ENCODE data around the gene APP.

Gene APP

DNA sequence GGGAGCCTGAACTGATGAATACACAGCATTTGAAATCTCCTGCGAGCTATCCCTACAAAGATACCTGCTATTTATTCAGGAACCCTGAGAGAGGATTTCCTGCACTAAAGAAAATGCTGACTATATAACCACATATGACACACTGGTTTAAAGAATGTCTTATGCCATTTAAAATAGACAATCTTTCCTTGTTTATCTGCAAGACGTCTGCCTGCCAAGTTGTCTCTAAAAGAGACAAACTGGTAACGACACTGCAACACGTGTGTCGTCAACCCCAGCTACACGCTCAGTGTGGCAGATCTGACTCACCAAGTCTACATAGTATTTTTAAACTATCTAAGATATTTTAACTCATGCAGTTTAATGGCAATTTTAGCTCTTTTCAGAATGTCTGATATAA is 42.7 kb downstream of the APP start:
- Mint-ChIP-seq H3K36me3 (no peaks in the 10 kb centered on the region), H3K4me3 (no peak overlapping the region), H3K27me3 (no peaks in the 10 kb centered on the region), H3K4me1 (no peaks in the 10 kb centered on the region), H3K27ac (no peak overlapping the region), H3K9me3 (no peaks in the 10 kb centered on the region)
- CTCF ChIA-PET = no interaction called here
- DNase-seq = no peak

GRCh38 chr21:26127073-26127814 is 43.3 kb downstream of the APP start:
- H3K4me1 Mint-ChIP-seq = no peaks in the 10 kb centered on the region
- H3K27me3 Mint-ChIP-seq = no peaks in the 10 kb centered on the region
- no peak overlapping the region for H3K4me3 Mint-ChIP-seq
- no peak for DNase-seq
- CTCF ChIA-PET = no interaction called here
- H3K36me3 Mint-ChIP-seq = no peaks in the 10 kb centered on the region
- H3K9me3 Mint-ChIP-seq = no peaks in the 10 kb centered on the region
- no peak overlapping the region for H3K27ac Mint-ChIP-seq

GRCh38 chr21:26126168-26126553 is 44.4 kb downstream of the APP start:
- Mint-ChIP-seq H3K9me3 (no peaks in the 10 kb centered on the region), H3K36me3 (no peaks in the 10 kb centered on the region), H3K27me3 (no peaks in the 10 kb centered on the region), H3K4me3 (no peak overlapping the region), H3K27ac (no peak overlapping the region), H3K4me1 (no peaks in the 10 kb centered on the region)
- DNase-seq = no peak
- CTCF ChIA-PET = no interaction called here

- H3K4me3 Mint-ChIP-seq = no peak overlapping the region
- no peaks in the 10 kb centered on the region for H3K36me3 Mint-ChIP-seq
- H3K27me3 Mint-ChIP-seq = no peaks in the 10 kb centered on the region
- no peak overlapping the region for H3K27ac Mint-ChIP-seq
- no peak for DNase-seq
- no peaks in the 10 kb centered on the region for H3K9me3 Mint-ChIP-seq
- H3K4me1 Mint-ChIP-seq = no peaks in the 10 kb centered on the region
- CTCF ChIA-PET = no interaction called here
These were observed 45.0 kb downstream of the APP start for GRCh38 chr21:26125433-26126167.

DNA sequence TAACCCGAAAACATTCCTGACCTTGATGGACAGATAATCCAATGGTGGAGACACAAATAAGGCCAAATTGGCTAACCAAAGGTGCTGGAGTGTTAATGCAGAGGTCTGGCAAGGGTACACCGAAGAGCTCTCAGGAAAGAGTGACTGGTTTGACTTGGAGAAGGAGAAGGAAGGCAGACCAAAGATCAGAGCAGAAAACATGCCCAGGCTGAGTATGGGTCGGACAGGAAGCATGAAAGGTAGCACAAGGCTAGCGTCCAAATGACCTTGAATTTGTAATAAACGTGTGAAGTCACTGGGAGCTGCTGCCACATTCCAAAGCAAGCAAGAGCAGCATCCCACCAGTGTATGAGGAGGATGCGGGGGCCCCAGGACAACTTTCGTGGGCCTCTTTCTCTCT is 45.7 kb downstream of the APP start:
- no peaks in the 10 kb centered on the region for H3K27me3 Mint-ChIP-seq
- DNase-seq = no peak
- CTCF ChIA-PET = no interaction called here
- H3K27ac Mint-ChIP-seq = no peak overlapping the region
- H3K4me1 Mint-ChIP-seq = no peaks in the 10 kb centered on the region
- H3K36me3 Mint-ChIP-seq = no peaks in the 10 kb centered on the region
- H3K4me3 Mint-ChIP-seq = no peak overlapping the region
- no peaks in the 10 kb centered on the region for H3K9me3 Mint-ChIP-seq

DNA sequence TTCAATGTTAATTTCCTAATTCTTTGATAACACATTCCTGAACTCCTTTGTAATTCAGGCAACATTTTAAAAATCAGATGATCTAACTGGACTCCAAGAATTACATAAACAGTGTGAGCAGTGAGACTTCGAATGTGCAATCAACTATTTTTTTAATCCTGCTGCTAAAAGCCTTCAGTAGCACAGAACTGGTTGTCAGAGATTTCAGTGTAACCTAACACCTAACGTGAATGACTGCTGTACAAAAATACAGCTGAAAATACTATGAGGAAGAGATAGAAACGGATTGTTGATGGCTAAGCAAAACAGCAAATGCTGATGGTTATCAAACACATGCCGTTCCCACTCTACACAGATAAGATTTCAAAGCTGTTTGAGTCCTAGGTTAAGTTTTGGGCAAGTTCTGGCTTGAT is 46.1 kb downstream of the APP start:
- CTCF ChIA-PET = no interaction called here
- no peak for DNase-seq
- Mint-ChIP-seq H3K4me1 (no peaks in the 10 kb centered on the region), H3K36me3 (no peaks in the 10 kb centered on the region), H3K27me3 (no peaks in the 10 kb centered on the region), H3K4me3 (no peak overlapping the region), H3K9me3 (no peaks in the 10 kb centered on the region), H3K27ac (no peak overlapping the region)

- Mint-ChIP-seq H3K36me3 (no peaks in the 10 kb centered on the region), H3K4me3 (no peak overlapping the region), H3K9me3 (no peaks in the 10 kb centered on the region), H3K27me3 (no peaks in the 10 kb centered on the region), H3K4me1 (no peaks in the 10 kb centered on the region), H3K27ac (no peak overlapping the region)
- no peak for DNase-seq
- CTCF ChIA-PET = no interaction called here
These were observed 47.6 kb downstream of the APP start for GRCh38 chr21:26123012-26123411.

GRCh38 chr21:26120828-26121227 is 49.7 kb downstream of the APP start:
- no peak overlapping the region for H3K27ac Mint-ChIP-seq
- no peaks in the 10 kb centered on the region for H3K27me3 Mint-ChIP-seq
- no peaks in the 10 kb centered on the region for H3K36me3 Mint-ChIP-seq
- H3K9me3 Mint-ChIP-seq = no peaks in the 10 kb centered on the region
- DNase-seq = no peak
- no peaks in the 10 kb centered on the region for H3K4me1 Mint-ChIP-seq
- CTCF ChIA-PET = interaction anchor here (0.5 kb wide), 1 partner anchor 396 kb away, joined by 3 read pairs; no protein-coding TSS in a partner anchor
- H3K4me3 Mint-ChIP-seq = no peak overlapping the region

DNA sequence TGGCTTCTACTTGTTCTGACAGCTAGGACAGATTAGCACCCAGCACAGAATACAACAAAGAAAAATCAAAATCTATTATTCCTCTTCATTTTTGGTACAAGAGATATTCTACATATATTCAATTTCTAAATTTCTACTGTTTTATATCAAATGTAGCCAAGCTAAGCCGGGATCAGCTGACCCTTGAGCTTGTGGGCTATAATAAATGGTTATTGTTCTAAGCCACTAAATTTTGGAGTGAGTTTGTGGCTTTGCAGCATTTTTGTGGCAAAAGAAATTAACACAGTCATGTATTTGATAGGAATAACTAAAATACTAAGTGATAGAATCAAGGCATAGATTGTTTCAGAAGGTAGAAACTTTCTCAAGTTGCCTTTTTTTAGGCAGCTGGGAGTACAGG is 50.7 kb downstream of the APP start:
- Mint-ChIP-seq H3K4me1 (peaks cover 3% of the 10 kb centered on the region), H3K36me3 (no peaks in the 10 kb centered on the region), H3K9me3 (no peaks in the 10 kb centered on the region), H3K27ac (no peak overlapping the region), H3K27me3 (no peaks in the 10 kb centered on the region), H3K4me3 (no peak overlapping the region)
- CTCF ChIA-PET = no interaction called here
- DNase-seq = no peak

- Mint-ChIP-seq H3K36me3 (no peaks in the 10 kb centered on the region), H3K4me3 (no peak overlapping the region), H3K27me3 (no peaks in the 10 kb centered on the region), H3K4me1 (peaks cover 3% of the 10 kb centered on the region), H3K9me3 (no peaks in the 10 kb centered on the region), H3K27ac (no peak overlapping the region)
- no peak for DNase-seq
- CTCF ChIA-PET = no interaction called here
These were observed 51.5 kb downstream of the APP start for GRCh38 chr21:26118938-26119540.

DNA sequence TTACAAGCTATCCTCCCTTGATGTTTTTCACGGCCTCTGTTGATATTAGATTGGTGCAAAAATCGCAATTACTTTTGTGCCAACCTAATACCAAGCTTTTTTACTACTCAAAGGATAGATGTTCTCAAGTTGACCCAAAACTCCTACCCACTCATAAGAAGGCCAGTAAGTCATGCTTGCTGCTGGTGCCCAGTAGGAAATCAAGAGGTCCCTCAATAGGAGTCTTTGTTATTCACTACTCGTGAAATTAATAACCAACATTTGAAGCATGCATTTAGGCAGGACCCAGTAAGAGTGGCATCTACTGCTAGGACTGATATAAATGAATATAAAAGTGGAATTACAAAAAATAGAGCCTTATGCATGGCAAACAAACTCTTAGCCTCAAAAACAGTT is 52.6 kb downstream of the APP start:
- no peaks in the 10 kb centered on the region for H3K27me3 Mint-ChIP-seq

GRCh38 chr21:26117324-26117971 is 53.1 kb downstream of the APP start:
- H3K9me3 Mint-ChIP-seq = no peaks in the 10 kb centered on the region
- H3K27ac Mint-ChIP-seq = no peak overlapping the region
- no peak overlapping the region for H3K4me3 Mint-ChIP-seq
- peaks cover 3% of the 10 kb centered on the region for H3K4me1 Mint-ChIP-seq
- no peaks in the 10 kb centered on the region for H3K36me3 Mint-ChIP-seq
- DNase-seq = no peak
- CTCF ChIA-PET = interaction anchor here (1.0 kb wide), 1 partner anchor 31 kb away, joined by 3 read pairs; no protein-coding TSS in a partner anchor
- no peaks in the 10 kb centered on the region for H3K27me3 Mint-ChIP-seq

More for the DNA sequence above, 52.6 kb downstream of the APP start:
- CTCF ChIA-PET = interaction anchor here (1.0 kb wide), 1 partner anchor 31 kb away, joined by 3 read pairs; no protein-coding TSS in a partner anchor
- Mint-ChIP-seq H3K27ac (no peak overlapping the region), H3K9me3 (no peaks in the 10 kb centered on the region), H3K36me3 (no peaks in the 10 kb centered on the region), H3K4me3 (no peak overlapping the region), H3K4me1 (peaks cover 3% of the 10 kb centered on the region)
- DNase-seq = no peak

GRCh38 chr21:26116456-26117011 is 54.0 kb downstream of the APP start:
- no peaks in the 10 kb centered on the region for H3K9me3 Mint-ChIP-seq
- CTCF ChIA-PET = interaction anchor here (0.5 kb wide), 1 partner anchor 233 kb away, joined by 4 read pairs; no protein-coding TSS in a partner anchor
- no peak for DNase-seq
- H3K27ac Mint-ChIP-seq = no peak overlapping the region
- no peak overlapping the region for H3K4me3 Mint-ChIP-seq
- peaks cover 3% of the 10 kb centered on the region for H3K4me1 Mint-ChIP-seq
- no peaks in the 10 kb centered on the region for H3K36me3 Mint-ChIP-seq
- H3K27me3 Mint-ChIP-seq = no peaks in the 10 kb centered on the region

GRCh38 chr21:26115899-26116298 is 54.7 kb downstream of the APP start:
- H3K27ac Mint-ChIP-seq = no peak overlapping the region
- no peak overlapping the region for H3K4me3 Mint-ChIP-seq
- no peaks in the 10 kb centered on the region for H3K9me3 Mint-ChIP-seq
- no peak for DNase-seq
- H3K27me3 Mint-ChIP-seq = no peaks in the 10 kb centered on the region
- H3K36me3 Mint-ChIP-seq = no peaks in the 10 kb centered on the region
- H3K4me1 Mint-ChIP-seq = peaks cover 3% of the 10 kb centered on the region
- CTCF ChIA-PET = no interaction called here

All from activated naive CD4-positive, alpha-beta T cell treated with anti-CD3 and anti-CD28 coated beads, Interleukin-2, amount 10 ng/mL, durations not matched to agents 7 days and 5 days (primary cell).